GM21423 (cell line): ENCODE results near the gene DUS1L.

ENCODE experiments used
- ATAC-seq: cut with Tn5 transposase; IDR thresholded peaks from one replicate; pipeline ENCODE4 v1.9.1; 2021; ENCODE audit warnings: mild to moderate bottlenecking, moderate library complexity; ENCODE audit not compliant: unreplicated experiment

The DUS1L gene

DNA sequence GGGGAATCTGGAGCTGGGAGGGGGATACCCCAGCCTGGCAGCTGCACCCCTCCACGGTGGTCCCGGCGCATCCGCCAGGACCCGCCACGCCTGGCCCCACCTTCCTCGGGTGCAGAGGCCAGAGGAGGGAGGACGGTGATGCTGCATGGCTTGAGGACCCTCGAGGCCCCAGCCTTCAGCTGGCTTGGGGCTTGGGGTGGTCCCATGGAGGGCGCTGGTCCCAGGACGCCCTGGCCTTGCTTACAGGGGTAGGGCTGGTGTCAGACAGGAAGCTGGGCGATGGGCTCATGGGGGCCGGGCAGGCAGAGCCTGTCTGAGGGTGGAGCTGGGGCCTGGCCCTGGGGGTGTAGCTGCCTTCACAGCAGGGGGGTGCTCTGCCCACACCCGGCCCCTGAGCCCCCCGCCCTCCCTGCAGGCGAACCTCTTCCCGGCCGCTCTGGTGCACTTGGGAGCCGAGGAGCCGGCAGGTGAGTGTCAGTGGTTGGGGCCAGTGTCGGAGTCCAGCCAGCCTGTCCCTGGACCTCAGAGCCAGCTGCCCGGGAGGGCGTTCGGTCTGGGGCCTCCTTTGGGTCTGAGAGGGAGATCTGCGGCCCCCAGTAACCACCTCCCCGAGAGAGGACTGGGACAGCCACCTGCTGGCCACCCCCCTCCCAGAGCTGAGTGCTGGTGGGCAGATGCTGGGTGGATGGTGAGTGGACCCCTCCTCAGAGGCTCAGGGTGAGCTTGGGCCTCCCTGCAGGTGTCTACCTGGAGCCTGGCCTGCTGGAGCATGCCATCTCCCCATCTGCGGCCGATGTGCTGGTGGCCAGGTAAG is 49.3 kb downstream of the DUS1L start:
- no peak for ATAC-seq

DNA sequence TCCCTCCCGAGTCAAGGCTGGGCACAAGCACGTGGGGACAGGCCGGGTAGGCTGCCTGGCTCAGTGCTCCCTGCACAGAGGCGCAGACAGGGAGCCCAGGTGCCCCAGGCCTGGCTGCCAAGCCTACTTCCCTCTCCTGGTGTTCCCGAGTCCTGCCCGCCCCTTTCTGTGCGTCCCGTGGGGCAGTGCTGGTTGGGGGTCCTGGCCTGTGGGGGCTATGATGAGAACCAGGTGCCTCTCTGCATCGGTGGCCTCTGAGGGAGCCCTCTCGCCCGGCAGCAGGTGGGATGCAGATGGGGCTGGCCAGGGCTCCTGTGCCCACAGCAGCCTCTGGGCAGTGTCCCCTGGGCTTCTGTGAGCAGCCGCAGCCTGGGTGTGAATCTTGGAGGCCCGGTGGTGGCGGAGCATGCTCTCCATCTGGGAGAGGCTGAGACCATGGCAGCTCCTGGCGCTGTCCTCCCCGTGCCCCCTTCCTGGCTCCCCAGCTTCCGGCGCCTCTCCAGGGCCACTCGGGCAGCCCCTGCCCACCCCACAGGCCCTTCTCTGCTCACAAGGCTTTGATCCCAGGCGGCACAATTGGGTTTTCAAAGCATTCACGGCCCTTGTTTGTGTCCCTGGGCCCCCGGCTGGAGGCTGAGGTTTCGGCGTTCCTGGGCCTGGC is 50.2 kb downstream of the DUS1L start:
- ATAC-seq = no peak

DNA sequence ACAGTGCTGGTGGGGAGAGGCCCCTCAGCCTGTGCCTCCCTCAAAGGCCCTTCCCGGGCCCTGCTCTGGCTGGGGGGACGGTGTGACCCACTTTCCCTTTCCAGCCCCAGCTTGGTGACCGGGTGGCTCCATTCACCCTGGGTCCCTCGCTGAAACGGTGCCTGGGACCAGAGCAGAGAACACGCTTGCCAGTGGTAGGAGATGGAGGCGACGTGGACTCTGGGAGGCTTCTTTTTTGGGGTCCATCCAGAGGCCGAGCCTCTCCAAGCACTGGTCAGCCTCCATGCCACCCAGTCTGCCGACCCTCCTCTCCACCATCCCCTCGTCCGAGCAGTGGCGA is 50.7 kb downstream of the DUS1L start:
- ATAC-seq = no peak

DNA sequence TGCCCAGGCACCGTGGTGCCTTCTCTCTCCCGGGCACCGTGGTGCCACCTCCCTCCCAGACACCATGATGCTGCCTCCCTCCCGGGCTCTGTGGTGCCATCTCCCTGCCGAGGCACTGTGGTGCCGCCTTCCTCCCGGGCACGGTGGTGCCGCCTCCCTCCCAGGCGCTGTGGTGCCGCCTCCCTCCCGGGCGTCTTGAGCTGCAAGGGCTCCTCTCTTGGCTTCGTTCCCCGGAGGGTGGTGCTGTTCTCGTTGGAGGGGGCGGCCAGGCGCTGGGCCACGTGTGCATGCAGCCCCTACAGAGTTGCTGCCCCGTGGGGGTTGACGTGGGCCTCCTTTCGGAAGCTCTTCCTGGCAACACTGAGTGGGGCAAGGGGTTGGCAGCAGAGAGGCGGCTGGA is 51.2 kb downstream of the DUS1L start:
- ATAC-seq = no peak

DNA sequence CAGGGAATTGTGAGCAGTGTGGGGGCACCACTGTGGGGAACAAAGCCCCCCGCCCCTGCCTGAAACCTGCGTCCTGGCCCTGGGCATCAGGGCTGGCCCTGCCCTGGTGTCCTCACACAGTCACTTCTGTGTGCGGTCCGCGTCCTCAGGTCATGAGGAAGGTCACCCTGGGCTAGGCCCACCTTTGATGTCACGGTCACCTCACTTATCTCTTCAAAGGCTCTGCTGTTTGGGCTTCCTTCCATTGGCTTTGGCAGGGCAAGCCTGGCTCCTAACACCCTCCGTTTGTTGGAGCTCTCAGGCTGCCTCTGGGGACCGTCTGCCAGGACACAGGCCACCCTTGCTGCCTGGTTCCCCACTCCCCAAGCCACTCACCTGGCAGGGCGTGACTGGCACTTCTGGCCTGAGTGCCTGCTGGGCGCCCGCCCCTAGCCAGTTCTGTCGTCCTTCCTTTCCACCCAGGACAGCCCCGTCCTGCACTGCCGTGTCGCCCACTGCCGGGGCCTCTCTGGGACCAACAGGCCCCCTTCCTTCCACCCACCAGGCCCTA is 51.8 kb downstream of the DUS1L start:
- no peak for ATAC-seq

DNA sequence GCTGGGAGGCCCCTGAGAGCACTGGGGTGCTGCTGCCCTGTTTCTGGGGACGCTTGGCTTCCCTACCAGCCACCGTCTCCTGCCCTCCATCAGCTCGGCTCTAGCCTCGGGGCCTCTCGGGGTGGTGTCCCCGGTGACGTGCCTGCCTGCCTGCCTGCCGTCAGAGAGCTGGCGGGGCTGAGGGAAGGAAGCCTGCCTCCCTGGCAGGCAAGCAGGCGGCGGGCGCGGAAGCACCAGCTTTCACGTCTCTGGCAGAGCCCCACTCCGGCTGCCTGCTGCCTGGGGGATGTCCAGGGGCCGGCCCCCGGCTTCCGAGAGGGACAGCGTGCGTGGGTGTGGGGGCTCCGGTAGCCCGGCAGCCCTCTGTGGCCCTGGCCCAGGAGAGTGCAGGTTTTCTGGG is 52.3 kb downstream of the DUS1L start:
- no peak for ATAC-seq

DNA sequence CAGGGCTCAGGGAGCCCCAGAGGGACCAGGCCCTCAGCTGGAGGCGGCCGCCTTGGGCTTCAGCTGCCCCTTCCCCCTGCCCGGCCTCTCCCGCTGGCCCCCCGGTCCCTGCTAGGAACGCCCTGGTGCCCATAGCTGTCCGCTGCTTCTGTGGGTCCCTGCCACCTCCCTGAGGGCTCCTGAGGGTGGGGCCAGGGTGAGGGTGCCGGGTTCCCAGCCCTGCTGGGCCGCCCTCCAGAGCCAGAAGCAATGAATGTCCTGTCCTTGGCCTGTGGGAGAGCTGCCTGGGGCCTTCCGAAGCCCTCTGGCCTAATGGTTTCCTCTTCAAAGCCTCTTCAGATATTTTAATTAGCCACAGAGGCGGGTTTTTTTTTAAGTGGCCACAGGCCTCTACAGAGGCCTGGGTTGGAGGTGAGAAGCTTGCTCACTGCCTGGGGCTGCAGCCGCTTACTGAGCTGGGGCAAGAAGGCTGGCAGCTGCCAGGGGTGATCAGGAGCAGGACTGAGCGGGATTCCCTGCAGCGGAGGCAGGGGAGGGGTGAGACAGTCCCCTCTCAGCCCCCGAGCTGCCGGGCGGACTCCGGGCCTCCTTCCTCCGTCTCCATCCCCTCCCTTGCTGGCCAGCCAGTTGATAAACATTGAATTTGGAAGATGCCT is 52.8 kb downstream of the DUS1L start:
- ATAC-seq = no peak

DNA sequence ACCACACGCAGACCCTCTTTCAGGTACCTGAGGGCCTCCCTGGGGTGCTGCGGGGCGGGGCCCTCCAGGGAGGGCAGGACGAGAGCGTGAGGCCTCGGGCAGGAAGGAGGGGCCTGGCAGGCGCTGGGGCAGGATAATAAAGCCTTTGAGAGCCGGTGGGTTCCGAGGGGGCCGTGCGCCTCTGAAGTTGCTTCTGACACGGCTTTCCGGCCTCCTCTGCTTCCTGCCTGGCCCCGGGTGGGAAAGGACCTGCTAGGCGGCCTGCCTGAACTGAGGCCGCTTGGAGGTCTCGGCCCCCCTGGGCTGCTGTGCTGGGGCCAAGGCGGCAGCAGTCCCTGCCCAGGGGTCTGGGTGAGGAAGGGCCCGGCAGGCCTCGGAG is 53.4 kb downstream of the DUS1L start:
- ATAC-seq = no peak

DNA sequence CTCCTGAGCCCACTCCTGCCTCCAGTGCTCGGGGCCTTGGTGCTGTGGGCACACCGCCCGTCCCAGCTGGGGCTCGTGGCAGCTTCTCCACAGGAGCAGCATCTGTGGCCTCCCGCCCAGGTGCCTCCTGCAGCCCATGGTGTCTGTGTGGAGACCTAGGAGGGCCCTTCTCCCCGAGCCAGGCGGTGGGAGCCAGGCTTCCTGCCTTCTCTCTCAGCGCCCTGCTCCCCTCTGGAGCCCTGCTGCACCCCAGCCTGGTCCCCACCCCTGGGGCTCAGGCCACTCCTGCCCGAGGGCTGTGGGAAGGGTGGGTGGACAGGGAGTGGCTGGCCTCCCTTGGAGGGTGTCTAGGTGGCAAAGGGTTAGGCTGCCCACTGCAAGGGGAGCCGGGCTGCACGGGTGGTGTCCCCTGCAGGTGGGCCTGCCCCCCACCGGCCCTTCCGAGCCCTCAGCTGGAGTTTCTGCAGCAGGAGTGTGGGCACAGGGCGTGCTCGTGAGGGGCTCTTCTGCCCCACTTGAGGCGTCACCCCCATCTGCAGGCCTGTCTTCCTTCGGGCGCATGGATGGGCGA is 53.9 kb downstream of the DUS1L start:
- no peak for ATAC-seq

DNA sequence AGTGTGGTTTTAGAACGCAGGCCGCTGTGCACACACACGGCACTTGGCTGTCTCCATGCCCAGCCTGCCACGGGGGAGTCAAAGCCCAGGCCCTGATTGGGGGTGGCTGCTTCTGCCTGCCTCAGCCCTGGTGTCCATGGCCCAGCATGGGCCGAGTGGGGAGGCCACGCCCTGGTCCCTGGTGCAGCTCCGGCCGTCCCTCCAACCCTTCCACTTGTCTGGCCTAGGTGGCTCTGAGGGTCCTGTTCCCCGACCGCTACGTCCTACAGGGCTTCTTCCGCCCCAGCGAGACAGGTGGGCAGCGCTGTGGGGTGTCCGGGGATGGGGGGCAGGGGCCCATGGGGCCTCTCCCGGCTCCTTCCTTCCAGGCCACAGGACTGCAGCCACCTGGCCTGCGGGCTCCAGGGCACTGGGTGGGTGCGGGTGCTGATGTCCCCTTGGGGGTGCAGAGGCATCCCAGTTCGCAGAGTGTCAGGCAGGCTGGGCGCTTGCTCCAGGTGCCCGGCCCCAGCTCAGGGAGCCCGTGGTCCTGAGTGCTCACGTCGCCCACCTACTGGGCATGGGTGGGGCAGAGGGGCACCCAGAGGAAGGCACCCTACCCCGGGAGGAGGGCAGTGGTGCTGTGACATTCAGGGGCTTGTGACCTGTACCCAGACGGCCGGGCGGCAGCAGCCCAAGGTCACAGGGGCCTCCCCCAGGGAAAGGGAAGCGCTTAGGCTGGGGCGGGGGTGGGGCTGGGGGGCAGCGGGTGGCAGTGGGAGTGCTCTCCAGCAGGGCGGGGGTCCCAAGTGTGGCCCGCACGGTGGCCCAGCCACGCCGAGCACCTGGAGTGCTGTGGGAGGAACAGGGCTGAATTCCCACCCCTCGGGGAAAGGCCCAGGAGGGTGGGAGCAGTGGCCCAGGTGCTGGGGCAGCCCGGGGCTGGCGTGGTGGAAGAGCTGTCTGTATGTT is 54.8 kb downstream of the DUS1L start:
- no peak for ATAC-seq

DNA sequence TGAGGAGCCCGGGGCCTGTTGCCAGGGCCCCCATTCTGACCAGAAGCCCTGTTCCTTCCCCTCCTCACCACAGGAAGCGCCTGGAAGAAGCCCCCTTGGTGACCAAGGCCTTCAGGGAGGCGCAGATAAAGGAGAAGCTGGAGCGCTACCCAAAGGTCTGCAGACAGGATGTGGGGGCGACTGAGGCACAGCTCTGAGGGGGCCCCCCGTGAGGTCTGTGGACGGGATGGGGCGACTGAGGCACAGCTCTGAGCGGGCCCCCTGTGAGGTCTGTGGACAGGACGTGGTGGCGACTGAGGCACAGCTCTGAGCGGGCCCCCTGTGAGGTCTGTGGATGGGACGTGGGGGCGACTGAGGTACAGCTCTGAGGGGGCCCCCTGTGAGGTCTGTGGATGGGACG is 56.2 kb downstream of the DUS1L start:
- no peak for ATAC-seq

DNA sequence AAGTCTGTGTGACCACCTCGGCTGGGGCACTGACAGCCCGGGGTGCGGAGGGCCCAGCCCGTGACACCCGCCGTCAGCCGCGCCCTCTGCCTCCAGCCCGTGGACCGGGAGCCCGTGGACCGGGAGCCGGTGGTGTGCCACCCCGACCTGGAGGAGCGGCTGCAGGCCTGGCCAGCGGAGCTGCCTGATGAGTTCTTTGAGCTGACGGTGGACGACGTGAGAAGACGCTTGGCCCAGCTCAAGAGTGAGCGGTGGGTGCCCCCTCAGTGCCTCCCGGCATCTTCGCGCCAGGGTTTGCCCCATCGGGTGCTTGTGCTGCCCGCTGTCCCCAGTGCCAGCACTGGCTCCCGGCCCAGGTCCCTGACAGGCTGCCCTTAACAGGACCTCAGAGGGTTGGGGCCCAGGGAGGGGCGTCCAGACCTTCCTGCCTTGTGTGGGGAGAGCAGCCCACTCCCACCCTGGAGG is 56.6 kb downstream of the DUS1L start:
- ATAC-seq = no peak

DNA sequence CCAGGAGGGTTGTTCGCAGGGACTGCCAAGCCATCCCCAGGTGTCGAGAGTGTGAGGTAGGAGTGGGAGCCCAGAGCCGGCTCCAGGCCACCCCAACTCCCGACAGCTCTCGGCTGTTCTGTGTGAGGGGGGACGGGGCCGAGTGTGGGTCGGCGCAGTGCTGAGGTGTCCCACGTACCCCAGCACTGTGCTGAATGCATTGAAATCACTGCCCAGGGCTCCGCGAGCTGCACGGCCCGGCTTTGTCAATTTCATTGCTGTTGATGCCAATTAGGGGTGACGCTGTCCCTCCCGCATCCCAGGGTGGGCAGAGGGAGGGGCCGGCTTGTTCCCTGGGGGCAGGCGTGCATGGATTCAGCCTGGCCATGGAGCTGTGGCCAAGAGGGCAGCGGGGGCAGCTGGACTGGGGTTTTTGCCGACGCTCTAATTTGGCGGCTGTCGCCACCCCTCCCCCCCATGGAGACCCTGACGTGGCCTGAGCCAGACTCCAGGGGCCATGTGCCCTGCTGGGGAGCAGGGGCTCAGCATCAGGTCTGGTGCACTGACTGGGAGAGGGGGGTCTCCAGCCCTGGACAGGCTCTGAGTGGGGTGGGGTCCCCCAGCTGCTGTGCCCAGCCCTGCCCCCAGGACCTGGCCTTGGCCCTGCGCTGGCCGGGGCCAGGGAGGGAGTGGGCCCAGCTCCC is 57.2 kb downstream of the DUS1L start:
- no peak for ATAC-seq
